ENCODE measurements around the gene GABPA. TPM values are rescaled to one million over a fixed set of nuclear protein-coding genes. Genes with fewer than 3 reads are reported as not detected.

GABPA gene
- total RNA-seq, 1 experiment from 2014 or later = 29.6 TPM

- Histone ChIP-seq H3K9ac (ENCODE audit: low read length) (no peak overlapping the region), H3K27me3 (ENCODE audit: low read length) (no peaks in the 10 kb centered on the region), H3K36me3 (ENCODE audit: insufficient read depth, low read length) (peaks cover 41% of the 10 kb centered on the region), H3K9me2 (replicated peaks; ENCODE audit: insufficient read depth, low read length) (no peaks in the 10 kb centered on the region), H3K79me2 (ENCODE audit: low read length) (peaks cover 41% of the 10 kb centered on the region), H2AFZ (ENCODE audit: low read length) (no peak overlapping the region), H4K20me1 (ENCODE audit: insufficient read depth, low read depth, low read length) (no peaks in the 10 kb centered on the region), H3K4me3 (ENCODE audit: low read length) (no peak overlapping the region), H3K4me1 (ENCODE audit: low read length) (0 out of 2 replicates have a peak, but pooled peaks cover 4% of the 10 kb centered on the region), H3K9me3 (ENCODE audit: low read length) (no peaks in the 10 kb centered on the region), H3K27ac (ENCODE audit: low read length) (no peak overlapping the region), H3K4me2 (ENCODE audit: low read depth, low read length, poor library complexity, severe bottlenecking) (no peak overlapping the region)
- no peak for DNase-seq
These were observed 21.6 kb downstream of the GABPA start for GRCh38 chr21:25756190-25756932.

GRCh38 chr21:25757531-25757930 lies 22.8 kb downstream of the GABPA start:
- DNase-seq = no peak
- no peak overlapping the region for H3K27ac ChIP-seq (ENCODE audit: low read length)
- H3K9me2 ChIP-seq (replicated peaks; ENCODE audit: insufficient read depth, low read length) = no peaks in the 10 kb centered on the region
- no peak overlapping the region for H2AFZ ChIP-seq (ENCODE audit: low read length)
- no peaks in the 10 kb centered on the region for H3K9me3 ChIP-seq (ENCODE audit: low read length)
- H3K9ac ChIP-seq (ENCODE audit: low read length) = no peak overlapping the region
- H3K79me2 ChIP-seq (ENCODE audit: low read length) = peaks cover 36% of the 10 kb centered on the region
- H3K27me3 ChIP-seq (ENCODE audit: low read length) = no peaks in the 10 kb centered on the region
- H3K4me1 ChIP-seq (ENCODE audit: low read length) = 0 out of 2 replicates have a peak, but pooled peaks cover 4% of the 10 kb centered on the region
- peaks cover 41% of the 10 kb centered on the region for H3K36me3 ChIP-seq (ENCODE audit: insufficient read depth, low read length)
- no peak overlapping the region for H3K4me2 ChIP-seq (ENCODE audit: low read depth, low read length, poor library complexity, severe bottlenecking)
- H4K20me1 ChIP-seq (ENCODE audit: insufficient read depth, low read depth, low read length) = no peaks in the 10 kb centered on the region
- H3K4me3 ChIP-seq (ENCODE audit: low read length) = no peak overlapping the region

GRCh38 chr21:25759573-25759972 lies 24.8 kb downstream of the GABPA start:
- Histone ChIP-seq H3K9ac (ENCODE audit: low read length) (no peak overlapping the region), H3K4me3 (ENCODE audit: low read length) (no peak overlapping the region), H3K27me3 (ENCODE audit: low read length) (no peaks in the 10 kb centered on the region), H3K36me3 (ENCODE audit: insufficient read depth, low read length) (peaks cover 47% of the 10 kb centered on the region), H3K4me1 (ENCODE audit: low read length) (0 out of 2 replicates have a peak, but pooled peaks cover 4% of the 10 kb centered on the region), H2AFZ (ENCODE audit: low read length) (no peak overlapping the region), H4K20me1 (ENCODE audit: insufficient read depth, low read depth, low read length) (no peaks in the 10 kb centered on the region), H3K27ac (ENCODE audit: low read length) (no peak overlapping the region), H3K4me2 (ENCODE audit: low read depth, low read length, poor library complexity, severe bottlenecking) (no peak overlapping the region), H3K9me3 (ENCODE audit: low read length) (no peaks in the 10 kb centered on the region), H3K9me2 (replicated peaks; ENCODE audit: insufficient read depth, low read length) (no peaks in the 10 kb centered on the region), H3K79me2 (ENCODE audit: low read length) (peaks cover 36% of the 10 kb centered on the region)
- no peak for DNase-seq

GRCh38 chr21:25760061-25760460 lies 25.3 kb downstream of the GABPA start:
- Histone ChIP-seq H3K4me1 (ENCODE audit: low read length) (0 out of 2 replicates have a peak, but pooled peaks cover 4% of the 10 kb centered on the region), H3K27ac (ENCODE audit: low read length) (no peak overlapping the region), H3K79me2 (ENCODE audit: low read length) (peaks cover 35% of the 10 kb centered on the region), H3K27me3 (ENCODE audit: low read length) (no peaks in the 10 kb centered on the region), H3K9ac (ENCODE audit: low read length) (no peak overlapping the region), H3K9me3 (ENCODE audit: low read length) (no peaks in the 10 kb centered on the region), H4K20me1 (ENCODE audit: insufficient read depth, low read depth, low read length) (no peaks in the 10 kb centered on the region), H3K36me3 (ENCODE audit: insufficient read depth, low read length) (peaks cover 51% of the 10 kb centered on the region), H3K4me3 (ENCODE audit: low read length) (no peak overlapping the region), H3K9me2 (replicated peaks; ENCODE audit: insufficient read depth, low read length) (no peaks in the 10 kb centered on the region), H3K4me2 (ENCODE audit: low read depth, low read length, poor library complexity, severe bottlenecking) (no peak overlapping the region), H2AFZ (ENCODE audit: low read length) (no peak overlapping the region)
- DNase-seq = no peak

GRCh38 chr21:25760677-25761076 lies 25.9 kb downstream of the GABPA start:
- DNase-seq = no peak
- Histone ChIP-seq H3K36me3 (ENCODE audit: insufficient read depth, low read length) (peaks cover 56% of the 10 kb centered on the region), H3K9me3 (ENCODE audit: low read length) (no peaks in the 10 kb centered on the region), H3K4me1 (ENCODE audit: low read length) (0 out of 2 replicates have a peak, but pooled peaks cover 4% of the 10 kb centered on the region), H3K27ac (ENCODE audit: low read length) (no peak overlapping the region), H3K79me2 (ENCODE audit: low read length) (peaks cover 31% of the 10 kb centered on the region), H3K4me2 (ENCODE audit: low read depth, low read length, poor library complexity, severe bottlenecking) (no peak overlapping the region), H3K4me3 (ENCODE audit: low read length) (no peak overlapping the region), H3K27me3 (ENCODE audit: low read length) (no peaks in the 10 kb centered on the region), H3K9me2 (replicated peaks; ENCODE audit: insufficient read depth, low read length) (no peaks in the 10 kb centered on the region), H4K20me1 (ENCODE audit: insufficient read depth, low read depth, low read length) (no peaks in the 10 kb centered on the region), H2AFZ (ENCODE audit: low read length) (no peak overlapping the region), H3K9ac (ENCODE audit: low read length) (no peak overlapping the region)

GRCh38 chr21:25764065-25764464 lies 29.3 kb downstream of the GABPA start:
- no peak overlapping the region for H2AFZ ChIP-seq (ENCODE audit: low read length)
- peaks cover 8% of the 10 kb centered on the region; the same call in 1 of the 2 replicates for H3K79me2 ChIP-seq (ENCODE audit: low read length)
- H3K9ac ChIP-seq (ENCODE audit: low read length) = no peak overlapping the region
- H3K4me3 ChIP-seq (ENCODE audit: low read length) = no peak overlapping the region
- H3K4me1 ChIP-seq (ENCODE audit: low read length) = no peaks in the 10 kb centered on the region
- DNase-seq = no peak
- no peak overlapping the region for H3K27ac ChIP-seq (ENCODE audit: low read length)
- H3K9me3 ChIP-seq (ENCODE audit: low read length) = no peaks in the 10 kb centered on the region
- no peaks in the 10 kb centered on the region for H3K27me3 ChIP-seq (ENCODE audit: low read length)
- H3K4me2 ChIP-seq (ENCODE audit: low read depth, low read length, poor library complexity, severe bottlenecking) = no peak overlapping the region
- H3K9me2 ChIP-seq (replicated peaks; ENCODE audit: insufficient read depth, low read length) = no peaks in the 10 kb centered on the region
- no peaks in the 10 kb centered on the region for H4K20me1 ChIP-seq (ENCODE audit: insufficient read depth, low read depth, low read length)
- peaks cover 55% of the 10 kb centered on the region for H3K36me3 ChIP-seq (ENCODE audit: insufficient read depth, low read length)

GRCh38 chr21:25767921-25768320 lies 33.1 kb downstream of the GABPA start:
- Histone ChIP-seq H3K27me3 (ENCODE audit: low read length) (no peaks in the 10 kb centered on the region), H2AFZ (ENCODE audit: low read length) (no peak overlapping the region), H3K9ac (ENCODE audit: low read length) (no peak overlapping the region), H3K79me2 (ENCODE audit: low read length) (no peaks in the 10 kb centered on the region), H3K4me3 (ENCODE audit: low read length) (no peak overlapping the region), H3K4me1 (ENCODE audit: low read length) (no peaks in the 10 kb centered on the region), H3K36me3 (ENCODE audit: insufficient read depth, low read length) (peaks cover 32% of the 10 kb centered on the region), H4K20me1 (ENCODE audit: insufficient read depth, low read depth, low read length) (no peaks in the 10 kb centered on the region), H3K4me2 (ENCODE audit: low read depth, low read length, poor library complexity, severe bottlenecking) (no peak overlapping the region), H3K9me3 (ENCODE audit: low read length) (no peaks in the 10 kb centered on the region), H3K27ac (ENCODE audit: low read length) (no peak overlapping the region), H3K9me2 (replicated peaks; ENCODE audit: insufficient read depth, low read length) (no peaks in the 10 kb centered on the region)
- DNase-seq = no peak

GRCh38 chr21:25772686-25773085 lies 37.9 kb downstream of the GABPA start:
- H3K4me3 ChIP-seq (ENCODE audit: low read length) = no peak overlapping the region
- DNase-seq = no peak
- H3K79me2 ChIP-seq (ENCODE audit: low read length) = no peaks in the 10 kb centered on the region
- no peak overlapping the region for H3K4me2 ChIP-seq (ENCODE audit: low read depth, low read length, poor library complexity, severe bottlenecking)
- H2AFZ ChIP-seq (ENCODE audit: low read length) = no peak overlapping the region
- no peaks in the 10 kb centered on the region for H3K9me3 ChIP-seq (ENCODE audit: low read length)
- peaks cover 5% of the 10 kb centered on the region; the same call in 1 of the 2 replicates for H3K36me3 ChIP-seq (ENCODE audit: insufficient read depth, low read length)
- no peak overlapping the region for H3K27ac ChIP-seq (ENCODE audit: low read length)
- no peaks in the 10 kb centered on the region for H4K20me1 ChIP-seq (ENCODE audit: insufficient read depth, low read depth, low read length)
- H3K27me3 ChIP-seq (ENCODE audit: low read length) = no peaks in the 10 kb centered on the region
- H3K9me2 ChIP-seq (replicated peaks; ENCODE audit: insufficient read depth, low read length) = no peaks in the 10 kb centered on the region
- H3K9ac ChIP-seq (ENCODE audit: low read length) = no peak overlapping the region
- no peaks in the 10 kb centered on the region for H3K4me1 ChIP-seq (ENCODE audit: low read length)

All from Karpas-422 (cell line).